HuH-7 (cell line): Measurements from ENCODE around the gene ZDHHC11B.

Experiments used
- DNase-seq: peaks from one replicate; pipeline ENCODE4 v3.0.0; 2011; ENCODE audit warnings: low spot score

ZDHHC11B gene

DNA sequence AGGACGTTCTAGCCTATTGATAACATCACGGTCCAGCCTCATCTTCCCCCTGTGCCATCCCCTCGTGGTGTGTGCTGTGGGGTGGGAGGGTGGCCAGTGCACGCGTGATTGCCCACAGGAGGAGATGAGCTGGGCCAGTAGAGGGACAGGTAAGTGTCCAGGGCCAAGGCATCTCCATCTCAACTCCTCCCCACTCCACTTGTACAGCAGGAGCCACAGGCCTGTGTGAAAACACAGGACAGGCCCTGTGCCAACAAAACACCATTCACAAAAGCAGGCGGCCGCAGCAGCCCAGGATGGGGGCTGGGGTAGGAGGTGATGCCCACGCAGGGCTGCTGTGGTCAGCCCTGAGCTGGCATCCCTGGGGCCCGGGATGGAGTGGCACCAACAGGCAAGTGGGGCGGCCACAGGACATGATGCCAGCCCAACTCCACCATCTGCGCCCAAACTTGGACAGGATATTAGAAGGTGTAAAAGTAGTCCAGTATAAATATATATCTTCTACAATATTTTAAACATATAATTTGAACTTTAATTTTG is 124.0 kb downstream of the ZDHHC11B start:
- no peak for DNase-seq
